ENCODE measurements around the gene FCHO2.
"Not testable (repeated sequence)": the region's sequence is repeated elsewhere in the genome, so short reads cannot be mapped to it uniquely, and the experiment has no call there.

The FCHO2 gene

GRCh38 chr5:72955768-72956323, at the start of gene FCHO2:
Gene FCHO2, plus strand, starts transcription at chr5:72956041. Its CDS starts 56 bp downstream, at chr5:72956097.
- peak; percentile 94 for DNase-seq

DNA sequence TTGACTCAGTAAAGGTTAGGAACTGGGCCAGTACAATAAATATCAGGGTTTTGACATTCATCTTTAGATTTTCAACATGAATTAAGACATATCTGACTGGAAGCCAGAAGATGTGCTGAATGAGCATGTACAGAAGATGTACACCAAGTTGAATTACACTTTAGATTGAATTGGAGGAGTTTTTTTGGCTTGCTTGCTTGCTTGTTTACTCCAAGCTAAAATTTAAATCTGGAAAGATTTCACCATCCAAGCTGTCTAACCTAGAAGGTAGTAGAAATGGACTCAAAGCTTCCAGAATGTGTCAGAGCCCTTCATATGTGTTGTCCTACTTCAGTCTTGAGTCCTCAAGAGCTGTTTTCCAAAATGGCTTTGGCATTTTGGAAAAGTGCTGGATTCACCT, 49.0 kb upstream of the FCHO2 start:
- no peak for DNase-seq

GRCh38 chr5:72908664-72909063, 47.2 kb upstream of the FCHO2 start:
- no peak for DNase-seq

- DNase-seq: no peak
Observed at GRCh38 chr5:72917371-72917776, 38.5 kb upstream of the FCHO2 start.

- DNase-seq: no peak
Observed at GRCh38 chr5:72920690-72921502, 34.9 kb upstream of the FCHO2 start.

GRCh38 chr5:72921886-72922285, 34.0 kb upstream of the FCHO2 start:
- DNase-seq: no peak

- DNase-seq: no peak
Observed at GRCh38 chr5:72922422-72922821, 33.4 kb upstream of the FCHO2 start.

- no peak for DNase-seq
Observed at GRCh38 chr5:72925336-72926010, 30.4 kb upstream of the FCHO2 start.

- not testable (repeated sequence) for DNase-seq
Observed at GRCh38 chr5:72932686-72933085, 23.2 kb upstream of the FCHO2 start.

GRCh38 chr5:72934953-72935725, 20.7 kb upstream of the FCHO2 start:
- not testable (repeated sequence) for DNase-seq

GRCh38 chr5:72936893-72937292, 18.9 kb upstream of the FCHO2 start:
- DNase-seq: no peak

GRCh38 chr5:72937517-72938061, 18.3 kb upstream of the FCHO2 start:
- DNase-seq: no peak

DNA sequence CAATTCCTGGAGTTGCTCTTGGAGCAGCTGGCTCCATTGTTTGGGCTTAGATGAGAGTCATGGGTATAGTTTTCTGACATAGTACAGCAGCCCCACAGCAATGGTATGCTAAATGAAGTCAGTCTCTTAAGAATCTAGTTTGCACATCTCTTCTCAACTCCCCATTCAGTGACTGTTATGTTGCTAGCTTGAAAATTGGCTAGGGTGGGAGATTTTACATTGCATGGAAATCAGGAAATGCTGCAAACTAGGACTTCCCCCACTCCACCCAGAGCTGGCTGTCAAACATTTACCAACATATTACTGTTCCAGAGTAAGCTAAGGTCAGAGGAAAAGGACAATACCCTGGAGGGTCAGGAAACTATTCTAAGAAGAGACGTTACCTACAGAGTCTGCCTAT, 17.6 kb upstream of the FCHO2 start:
- DNase-seq: no peak

DNA sequence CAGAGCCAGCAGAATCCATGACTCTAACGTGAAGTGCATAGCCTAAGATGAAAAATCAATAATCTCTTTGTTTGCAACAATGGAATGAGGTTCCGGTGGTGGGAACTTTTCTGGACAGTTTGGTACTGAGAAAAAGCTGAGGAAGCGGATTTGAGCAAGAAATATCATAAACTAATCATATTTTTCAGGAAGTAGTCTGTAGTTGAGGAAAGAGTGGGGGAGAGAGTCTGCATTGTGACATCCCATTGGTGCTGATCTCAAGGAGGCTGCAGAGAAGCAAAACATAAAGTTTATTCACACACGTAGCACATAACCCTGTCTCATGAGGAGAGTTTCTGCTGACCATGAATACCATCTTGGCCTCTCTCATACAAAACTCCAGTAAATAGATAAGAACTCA, 15.8 kb upstream of the FCHO2 start:
- no peak for DNase-seq

- no peak for DNase-seq
Observed at GRCh38 chr5:72943307-72943706, 12.5 kb upstream of the FCHO2 start.

DNA sequence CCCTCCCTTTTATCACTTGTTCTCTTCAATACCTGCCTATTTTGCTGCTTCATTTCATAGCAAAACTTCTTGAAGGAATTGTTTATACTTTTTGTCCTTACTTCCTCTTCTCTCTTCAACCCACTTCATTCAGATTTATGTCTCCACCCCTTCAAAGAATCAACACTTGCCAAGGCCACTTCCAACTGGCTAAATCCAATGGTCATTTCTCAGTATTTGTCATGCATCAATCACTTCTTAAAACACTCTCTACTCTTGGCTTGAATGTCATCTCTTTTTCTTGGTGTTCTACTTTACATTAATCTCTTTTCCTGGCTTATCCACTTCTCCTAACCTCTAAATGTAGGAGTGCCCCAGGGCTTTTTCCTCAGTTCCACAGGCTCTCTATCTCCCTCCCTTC, 8.3 kb upstream of the FCHO2 start:
- DNase-seq: no peak

DNA sequence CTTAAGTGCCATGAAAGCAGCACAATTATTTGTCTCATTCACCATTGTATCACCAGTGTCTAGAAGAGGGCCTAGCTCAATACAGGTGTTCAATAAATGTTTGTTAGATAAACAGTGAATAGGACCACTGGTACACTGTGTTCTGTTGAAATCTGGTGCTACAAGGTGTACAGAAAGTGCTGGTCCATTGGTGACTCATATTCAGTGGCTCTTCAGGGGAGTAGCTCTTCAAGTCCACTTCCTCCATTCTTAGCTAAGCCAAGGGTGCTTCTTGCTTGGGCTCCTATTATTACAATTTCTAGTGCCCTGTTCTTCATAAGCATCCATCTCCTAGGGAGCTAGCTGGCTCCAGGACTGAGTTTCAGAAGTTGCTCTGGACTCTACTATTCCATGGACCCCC, 6.4 kb upstream of the FCHO2 start:
- DNase-seq: no peak

- DNase-seq: no peak
Observed at GRCh38 chr5:72951671-72952468, 4.0 kb upstream of the FCHO2 start.

DNA sequence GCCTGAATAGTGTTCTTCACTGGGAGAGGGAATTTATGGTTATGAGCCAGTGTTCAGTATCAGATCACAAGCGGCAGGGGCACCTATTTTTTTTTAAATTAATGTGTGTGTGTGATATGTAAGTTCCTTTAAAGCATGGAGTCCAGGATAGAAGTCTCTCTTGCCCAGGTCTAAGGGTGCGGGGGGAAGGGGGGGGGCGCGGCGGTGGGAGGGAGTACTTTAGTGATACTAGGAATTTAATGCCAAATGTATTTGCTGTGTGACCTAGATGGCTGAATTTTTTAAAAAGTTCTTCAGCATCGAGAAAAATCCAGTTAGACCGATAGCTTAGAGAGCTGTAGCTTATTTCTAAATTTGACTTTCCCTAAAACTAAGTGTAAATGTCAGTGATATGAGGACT, 1.5 kb upstream of the FCHO2 start:
- no peak for DNase-seq

DNA sequence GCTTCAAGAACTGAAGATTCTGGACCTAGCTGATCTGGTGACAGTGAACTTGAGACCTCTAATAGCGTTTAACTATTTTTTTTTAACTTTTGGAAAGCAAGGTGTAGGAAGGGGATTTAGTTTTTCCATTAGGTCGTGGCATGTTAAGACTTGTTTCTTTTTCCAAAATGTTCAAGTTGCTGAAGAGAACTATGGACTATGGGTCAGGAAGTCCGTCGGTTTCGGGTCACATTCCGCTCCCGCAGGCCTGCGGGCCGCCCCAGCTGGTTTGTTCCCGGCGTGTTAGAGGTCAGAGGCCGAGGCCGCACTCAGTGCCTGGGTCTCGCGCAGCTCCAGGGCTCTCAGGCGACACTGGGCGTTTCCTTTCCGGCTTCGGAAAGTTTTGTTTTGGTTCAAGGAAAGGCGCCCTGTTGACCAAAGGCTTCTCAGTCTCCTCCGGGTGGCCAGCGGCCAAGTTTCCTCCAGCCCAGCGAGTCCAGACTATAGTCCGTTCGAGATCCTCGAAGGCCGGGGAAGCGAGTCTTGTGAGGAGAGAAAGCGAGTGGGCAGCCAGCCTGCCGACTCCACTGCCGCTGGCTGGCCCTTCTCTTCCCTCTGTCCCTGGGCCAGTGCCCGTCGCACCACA, 586 bp upstream of the FCHO2 start:
- no peak for DNase-seq

DNA sequence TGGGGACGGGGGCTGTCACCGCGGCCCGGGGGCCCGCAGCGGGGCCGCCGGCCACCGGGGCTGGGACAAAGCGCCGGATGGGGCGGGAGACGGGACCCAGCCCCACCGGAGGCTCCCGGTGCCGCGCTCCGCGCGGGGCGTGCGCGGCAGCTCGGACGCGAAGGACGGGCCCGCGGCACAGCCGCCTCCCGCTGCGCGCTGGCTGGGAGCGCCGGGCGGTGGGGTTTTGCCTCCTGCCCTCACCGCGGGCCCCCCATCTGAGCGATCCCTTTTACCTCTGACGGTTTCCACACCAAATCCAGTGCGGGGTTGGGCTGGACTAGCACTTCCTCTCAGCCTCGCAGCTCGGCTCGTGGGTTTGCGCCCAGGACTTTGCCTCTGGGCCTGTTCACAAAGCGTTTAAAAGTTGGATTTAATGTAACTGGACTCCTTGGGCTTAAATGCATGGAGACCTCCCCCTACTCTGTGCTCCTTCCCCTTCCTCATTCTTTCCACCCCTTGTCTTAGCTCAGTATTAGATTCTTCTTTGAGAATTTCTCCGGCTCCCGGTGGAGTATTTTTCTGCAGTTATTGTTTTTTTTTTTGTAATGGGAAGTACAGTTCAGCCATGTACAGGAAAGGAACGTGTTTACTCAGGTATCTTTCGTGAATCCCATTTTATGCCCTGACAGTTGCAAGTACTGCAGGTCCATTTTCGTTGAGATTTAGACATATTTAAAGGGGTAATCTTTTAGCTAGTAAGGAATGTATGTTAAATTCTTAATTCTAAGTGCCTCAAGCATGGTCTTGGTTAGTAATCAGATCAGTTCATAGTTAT, 691 bp downstream of the FCHO2 start:
- peak; percentile 19 for DNase-seq

Measured in CD4-positive, alpha-beta T cell treated with Interleukin-10 for 1 hour (primary cell).